Stimulated activated naive CD8-positive, alpha-beta T cell treated with anti-CD3 and anti-CD28 coated beads, Interleukin-15, Interleukin-2, amounts not matched to agents 100 ng/mL and 50 ng/mL, for 24 hours (primary cell): ENCODE data around the gene MT2A.

Experiments
- H3K27ac Mint-ChIP-seq: one replicate; pipeline ENCODE4 v1.8.0; 2021; ENCODE audit warnings: mild to moderate bottlenecking, mixed read lengths
- H3K27me3 Mint-ChIP-seq: one replicate; pipeline ENCODE4 v1.8.0; 2021; ENCODE audit warnings: mixed read lengths
- H3K36me3 Mint-ChIP-seq: one replicate; pipeline ENCODE4 v1.8.0; 2021; ENCODE audit warnings: low read depth, mixed read lengths
- H3K4me1 Mint-ChIP-seq: one replicate; pipeline ENCODE4 v1.8.0; 2021; ENCODE audit warnings: low read depth, mixed read lengths
- H3K4me3 Mint-ChIP-seq: one replicate; pipeline ENCODE4 v1.8.0; 2021; ENCODE audit warnings: mild to moderate bottlenecking, mixed read lengths
- H3K9me3 Mint-ChIP-seq: one replicate; pipeline ENCODE4 v1.8.0; 2021; ENCODE audit warnings: mixed read lengths

The MT2A gene

GRCh38 chr16:56649820-56650219 lies 41.4 kb downstream of the MT2A start:
- no peak overlapping the region for H3K4me3 Mint-ChIP-seq
- peaks cover 31% of the 10 kb centered on the region for H3K27me3 Mint-ChIP-seq
- no peaks in the 10 kb centered on the region for H3K36me3 Mint-ChIP-seq
- H3K4me1 Mint-ChIP-seq, result no peaks in the 10 kb centered on the region
- H3K9me3 Mint-ChIP-seq, result no peaks in the 10 kb centered on the region
- H3K27ac Mint-ChIP-seq, result no peak overlapping the region

GRCh38 chr16:56651586-56651985 lies 43.2 kb downstream of the MT2A start, which contains the start of gene MT1B:
TSS of gene MT1B (plus strand) at chr16:56651886. CDS start at chr16:56651954, 68 bp downstream.
- Mint-ChIP-seq H3K27me3 (peaks cover 25% of the 10 kb centered on the region), H3K4me1 (no peaks in the 10 kb centered on the region), H3K36me3 (no peaks in the 10 kb centered on the region), H3K4me3 (no peak within 1 kb of the TSS), H3K9me3 (no peaks in the 10 kb centered on the region), H3K27ac (no peak within 1 kb of the TSS)

GRCh38 chr16:56652600-56652999 lies 44.2 kb downstream of the MT2A start:
- Mint-ChIP-seq H3K36me3 (no peaks in the 10 kb centered on the region), H3K9me3 (no peaks in the 10 kb centered on the region), H3K4me1 (peaks cover 4% of the 10 kb centered on the region), H3K27me3 (peaks cover 19% of the 10 kb centered on the region), H3K4me3 (no peak overlapping the region), H3K27ac (no peak overlapping the region)

GRCh38 chr16:56653218-56653617 lies 44.8 kb downstream of the MT2A start:
- Mint-ChIP-seq H3K27me3 (peaks cover 19% of the 10 kb centered on the region), H3K9me3 (no peaks in the 10 kb centered on the region), H3K27ac (no peak overlapping the region), H3K36me3 (no peaks in the 10 kb centered on the region), H3K4me1 (peaks cover 8% of the 10 kb centered on the region), H3K4me3 (no peak overlapping the region)

- no peaks in the 10 kb centered on the region for H3K9me3 Mint-ChIP-seq
- H3K27ac Mint-ChIP-seq, result peak within 1 kb of the TSS; percentile 70
- H3K36me3 Mint-ChIP-seq, result no peaks in the 10 kb centered on the region
- peaks cover 20% of the 10 kb centered on the region for H3K4me1 Mint-ChIP-seq
- H3K27me3 Mint-ChIP-seq, result peaks cover 3% of the 10 kb centered on the region
- peak within 1 kb of the TSS; percentile 91 for H3K4me3 Mint-ChIP-seq
Measured at GRCh38 chr16:56657555-56658326, 49.4 kb downstream of the MT2A start, which contains the start of gene MT1F. TSS of gene MT1F (plus strand) at chr16:56657959. CDS start at chr16:56658059, 100 bp downstream.

GRCh38 chr16:56658327-56658875 lies 50.0 kb downstream of the MT2A start:
- Mint-ChIP-seq H3K27ac (no peak overlapping the region), H3K27me3 (no peaks in the 10 kb centered on the region), H3K4me3 (peak overlapping the region; percentile 91), H3K4me1 (peaks cover 22% of the 10 kb centered on the region), H3K9me3 (no peaks in the 10 kb centered on the region), H3K36me3 (no peaks in the 10 kb centered on the region)
